GM04504 (cell line): ENCODE results near the gene KMT2D.
A peak's percentile ranks its signal among the peaks of the same experiment; 100 is the strongest.

Source experiments
- DNase-seq: peaks from one replicate; pipeline ENCODE4 v3.0.0-alpha.2; 2012; ENCODE audit warnings: low read depth

The KMT2D gene

GRCh38 chr12:49060237-49061156 lies at the start of gene KMT2D:
TSS of gene KMT2D (minus strand) at chr12:49060794. CDS start at chr12:49055324, 5,470 bp downstream.
- DNase-seq: peak; percentile 90

GRCh38 chr12:49109641-49110463 lies 49.3 kb upstream of the KMT2D start:
- DNase-seq: no peak

- no peak for DNase-seq
Measured at GRCh38 chr12:49108958-49109404, 48.4 kb upstream of the KMT2D start.

- DNase-seq: no peak
Measured at GRCh38 chr12:49105504-49106084, 45.0 kb upstream of the KMT2D start.

- DNase-seq: no peak
Measured at GRCh38 chr12:49104822-49105221, 44.2 kb upstream of the KMT2D start.

- no peak for DNase-seq
Measured at GRCh38 chr12:49100380-49100779, 39.8 kb upstream of the KMT2D start.

GRCh38 chr12:49098703-49099102 lies 38.1 kb upstream of the KMT2D start:
- DNase-seq: no peak

GRCh38 chr12:49098035-49098451 lies 37.4 kb upstream of the KMT2D start:
- no peak for DNase-seq

GRCh38 chr12:49097381-49097780 lies 36.8 kb upstream of the KMT2D start:
- no peak for DNase-seq

GRCh38 chr12:49094975-49095365 lies 34.4 kb upstream of the KMT2D start:
- no peak for DNase-seq

- DNase-seq: no peak
Measured at GRCh38 chr12:49094160-49094974, 33.8 kb upstream of the KMT2D start, which contains the start of gene DHH. TSS of gene DHH (minus strand) at chr12:49094801. CDS start at chr12:49094512, 289 bp downstream.

- DNase-seq: no peak
Measured at GRCh38 chr12:49093792-49094159, 33.2 kb upstream of the KMT2D start.

- DNase-seq: no peak
Measured at GRCh38 chr12:49092816-49093406, 32.3 kb upstream of the KMT2D start.

- DNase-seq: no peak
Measured at GRCh38 chr12:49092086-49092815, 31.7 kb upstream of the KMT2D start.

- no peak for DNase-seq
Measured at GRCh38 chr12:49091836-49092085, 31.2 kb upstream of the KMT2D start.

- DNase-seq: no peak
Measured at GRCh38 chr12:49091056-49091835, 30.7 kb upstream of the KMT2D start.

- DNase-seq: no peak
Measured at GRCh38 chr12:49089821-49090773, 29.5 kb upstream of the KMT2D start.

- DNase-seq: no peak
Measured at GRCh38 chr12:49088932-49089330, 28.3 kb upstream of the KMT2D start.
